M059J (cell line): ENCODE results near the gene DRGX. TPM values are rescaled to one million over a fixed set of nuclear protein-coding genes. Genes with fewer than 3 reads are reported as not detected.

Experiments
- DNase-seq: peaks from one replicate; pipeline ENCODE4 v3.0.0-alpha.2; 2012; ENCODE audit warnings: low read depth
- total RNA-seq: library from RNA; depleted of rRNA; stranded (reverse); fragments of >200 nt; shearing (Covaris generic); gene quantifications from 2 replicates; pipeline ENCODE4 v1.2.3, GENCODE V29; 2014; rRNA removed

Gene DRGX
- total RNA-seq, 1 experiment from 2014 or later, result not detected

DNA sequence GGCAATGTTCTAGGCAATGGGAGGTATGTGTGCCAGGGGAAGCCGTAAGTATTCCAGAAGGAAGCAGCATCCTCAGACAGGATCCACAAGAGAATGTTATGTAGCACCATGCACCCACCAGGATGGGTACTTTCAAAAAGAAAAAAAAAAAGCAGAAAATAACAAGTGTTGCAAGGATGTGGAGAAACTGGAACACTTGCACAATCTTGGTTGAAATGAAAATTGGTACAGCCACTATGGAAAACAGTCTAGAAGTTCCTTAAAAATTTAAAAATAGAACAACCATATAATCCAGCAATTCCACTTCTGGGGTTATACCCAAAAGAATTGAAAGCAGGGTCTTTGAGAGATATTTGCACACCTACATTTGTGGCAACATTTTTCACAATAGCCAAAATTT is 76.7 kb downstream of the DRGX start:
- no peak for DNase-seq

DNA sequence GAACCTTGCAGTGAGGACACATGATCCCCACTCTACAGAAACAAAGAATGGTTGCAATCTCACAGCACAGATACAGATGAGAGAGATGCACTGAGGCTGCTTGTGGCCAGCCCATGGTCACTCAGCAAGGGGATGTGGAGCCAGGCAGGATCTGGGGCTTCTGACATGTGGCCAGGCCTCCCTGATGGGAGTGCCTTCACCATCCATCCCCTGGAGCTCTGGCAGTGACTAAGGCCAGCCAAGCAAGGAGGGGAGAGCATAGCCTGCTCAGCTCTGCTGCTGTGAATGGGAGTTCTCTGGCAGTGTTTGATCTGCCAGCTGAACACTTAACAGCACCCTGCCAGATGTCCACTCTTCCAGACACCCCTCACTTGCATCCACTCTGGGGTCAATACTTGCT is 77.1 kb downstream of the DRGX start:
- no peak for DNase-seq

- DNase-seq, result no peak
Observed at GRCh38 chr10:49318028-49318427, 77.9 kb downstream of the DRGX start.

DNA sequence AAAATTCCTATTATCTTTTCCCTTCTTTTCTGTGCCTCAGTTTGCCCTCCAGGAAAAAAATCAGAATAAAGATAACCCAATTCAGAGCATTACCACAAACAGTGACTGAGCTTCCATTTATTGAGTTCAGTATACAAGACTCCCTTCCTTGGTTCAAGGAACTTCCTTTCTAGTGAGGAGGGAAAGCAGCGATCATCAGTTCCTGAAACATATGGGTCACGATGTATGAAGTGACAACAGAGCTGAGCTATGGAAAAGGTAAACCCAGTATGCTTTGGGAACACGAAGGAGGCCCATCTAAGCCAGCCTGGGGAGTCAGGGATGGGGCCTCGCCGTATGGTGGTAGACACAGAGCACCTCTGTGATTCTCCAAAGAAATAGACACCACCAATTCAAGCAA is 81.1 kb downstream of the DRGX start:
- DNase-seq, result no peak

Other genes with a start within 250 kb of the DRGX start
- gene TMEM273, start 207.7 kb downstream of the DRGX start, total RNA-seq, result not detected in 2 replicates
- gene C10orf71, start 96.9 kb downstream of the DRGX start, total RNA-seq, result not detected in 2 replicates
- gene ERCC6, start 143.0 kb upstream of the DRGX start, total RNA-seq, result 8.9 and 11.3 TPM in 2 replicates
- not detected in 2 replicates for gene SLC18A3, start 214.2 kb upstream of the DRGX start, total RNA-seq
- not detected in 2 replicates for gene CHAT, start 217.9 kb upstream of the DRGX start, total RNA-seq